Liver (tissue), 3 donors: ENCODE data around the gene IL17RB.

Experiments
- FOXA1 ChIP-seq: IDR thresholded peaks from 2 replicates; pipeline ENCODE4 v1.6.1; 2016; ENCODE audit warnings: antibody characterized with exemption
- GABPA ChIP-seq, 2 donors: IDR thresholded peaks in 1 of 2; conservative IDR thresholded peaks in 1 of 2; 2 replicates each; pipeline ENCODE4 v1.6.1; 2016; ENCODE audit warnings: antibody characterized with exemption in 2 of 2, mild to moderate bottlenecking in 1 of 2, moderate library complexity in 1 of 2
- HNF4A ChIP-seq, 2 donors: conservative IDR thresholded peaks; 2 replicates each; pipeline ENCODE4 v1.6.1; 2016; ENCODE audit warnings: antibody characterized with exemption in 2 of 2, mild to moderate bottlenecking in 2 of 2
- JUND ChIP-seq, 2 donors: IDR thresholded peaks; 2 replicates each; pipeline ENCODE4 v1.6.1; 2016; ENCODE audit warnings: antibody characterized with exemption in 2 of 2
- MAX ChIP-seq: IDR thresholded peaks from 2 replicates; pipeline ENCODE4 v1.6.1; 2016; ENCODE audit warnings: antibody characterized with exemption
- REST ChIP-seq: IDR thresholded peaks from 2 replicates; pipeline ENCODE4 v1.6.1; 2016; ENCODE audit warnings: antibody characterized with exemption, mild to moderate bottlenecking
- TAF1 ChIP-seq: conservative IDR thresholded peaks from 2 replicates; pipeline ENCODE4 v1.6.1; 2016; ENCODE audit warnings: antibody characterized with exemption, mild to moderate bottlenecking
- YY1 ChIP-seq: IDR thresholded peaks from 2 replicates; pipeline ENCODE4 v1.6.1; 2016; ENCODE audit warnings: antibody characterized with exemption, mild to moderate bottlenecking
- TF ChIP-seq, protein P1 (sequence below): fragments of 150-350 bp; IDR thresholded peaks from 2 replicates; pipeline ENCODE4 v1.5.1; 2017; ENCODE audit warnings: improper control_type of control experiment, low read depth, low read length; ENCODE audit not compliant: missing input control
- donor health status: healthy.
- donor health status: healthy.

DNA sequence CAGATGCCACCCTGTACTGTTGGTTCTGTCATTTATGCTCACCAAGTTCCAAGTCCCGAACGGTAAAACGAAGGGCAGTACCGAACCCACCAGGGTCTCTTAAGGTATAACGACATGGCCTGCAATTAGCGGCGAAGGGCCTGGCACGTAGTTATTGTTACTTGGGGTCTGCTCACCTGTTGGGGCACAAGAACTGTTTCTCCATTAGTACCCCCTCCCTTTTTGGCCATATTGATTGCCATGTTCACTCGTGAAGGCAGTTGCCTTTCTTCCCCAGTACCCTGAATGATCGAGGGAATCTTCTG, 435 bp downstream of the IL17RB start:
- TF ChIP-seq HNF4A (conservative IDR thresholded peaks at IDR 0.05) = no peak
- TF ChIP-seq, protein P1, sequence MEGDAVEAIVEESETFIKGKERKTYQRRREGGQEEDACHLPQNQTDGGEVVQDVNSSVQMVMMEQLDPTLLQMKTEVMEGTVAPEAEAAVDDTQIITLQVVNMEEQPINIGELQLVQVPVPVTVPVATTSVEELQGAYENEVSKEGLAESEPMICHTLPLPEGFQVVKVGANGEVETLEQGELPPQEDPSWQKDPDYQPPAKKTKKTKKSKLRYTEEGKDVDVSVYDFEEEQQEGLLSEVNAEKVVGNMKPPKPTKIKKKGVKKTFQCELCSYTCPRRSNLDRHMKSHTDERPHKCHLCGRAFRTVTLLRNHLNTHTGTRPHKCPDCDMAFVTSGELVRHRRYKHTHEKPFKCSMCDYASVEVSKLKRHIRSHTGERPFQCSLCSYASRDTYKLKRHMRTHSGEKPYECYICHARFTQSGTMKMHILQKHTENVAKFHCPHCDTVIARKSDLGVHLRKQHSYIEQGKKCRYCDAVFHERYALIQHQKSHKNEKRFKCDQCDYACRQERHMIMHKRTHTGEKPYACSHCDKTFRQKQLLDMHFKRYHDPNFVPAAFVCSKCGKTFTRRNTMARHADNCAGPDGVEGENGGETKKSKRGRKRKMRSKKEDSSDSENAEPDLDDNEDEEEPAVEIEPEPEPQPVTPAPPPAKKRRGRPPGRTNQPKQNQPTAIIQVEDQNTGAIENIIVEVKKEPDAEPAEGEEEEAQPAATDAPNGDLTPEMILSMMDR = no peak
- TF ChIP-seq JUND (IDR thresholded peaks at IDR 0.05) = no peak
- TF ChIP-seq TAF1 = no peak
- no peak for TF ChIP-seq YY1
- no peak for TF ChIP-seq FOXA1
- TF ChIP-seq GABPA (IDR thresholded peaks at IDR 0.05 in 1 of 2, conservative IDR thresholded peaks at IDR 0.05 in 1 of 2) = no peak
- no peak for TF ChIP-seq REST
- no peak for TF ChIP-seq MAX
